HepG2 (cell line): ENCODE measurements around the gene SLC35E4. TPM values are rescaled to one million over a fixed set of nuclear protein-coding genes. Genes with fewer than 3 reads are reported as not detected.

Experiments
- ATAC-seq: fragments of 200-7000 bp; cut with Tn5 transposase; 3 replicates; pipeline ENCODE4 v1.9.1; 2020; ENCODE audit warnings: mild to moderate bottlenecking, moderate library complexity
- BruUV-seq: library from RNA; stranded (reverse); fragments of 400-500 nt; replicated peaks from 2 replicates; lab custom pipeline; 2021; lab: Mats Ljungman, UMichigan
- CTCF ChIA-PET: fragments of 300-600 bp; formaldehyde crosslinking; extraction: SDS; loops from one replicate; lab custom pipeline; 2021; ENCODE audit warnings: low total read pairs, inconsistent platforms, low intra/inter-chr PET ratio; lab: Yijun Ruan, JAX
- POLR2A ChIA-PET: fragments of 350-600 bp; sonication (Branson Sonifier 250); formaldehyde crosslinking; loops from one replicate; lab custom pipeline; 2020; ENCODE audit warnings: antibody characterized with exemption, inconsistent platforms; lab: Yijun Ruan, JAX
- DNase-seq: peaks from one replicate; pipeline ENCODE4 v3.0.0-alpha.2; 2015; ENCODE audit warnings: low spot score
- FAIRE-seq: peaks from 3 replicates; lab custom pipeline; 2011; peaks lifted over from hg19 to GRCh38; lab: Jason Lieb, UNC
- H2AFZ ChIP-seq: one replicate; pipeline ENCODE4 v1.6.1; 2011; ENCODE audit warnings: low read length, inconsistent platforms
- H3K27ac ChIP-seq: fragments of 300-600 bp; 3 replicates; pipeline ENCODE4 v1.8.0; 2011; ENCODE audit warnings: mixed run types, mild to moderate bottlenecking, mixed read lengths, low read length, inconsistent platforms; ENCODE audit not compliant: insufficient read depth; ENCODE audit errors: extremely low read length
- H3K27me3 ChIP-seq, 2 experiments: fragments of 200-600 bp in 1 of 2; 2 replicates in 1 of 2; 3 replicates in 1 of 2; pipeline versions ENCODE4 v1.6.0 to v1.8.0; 2011; ENCODE audit warnings: low read length in 2 of 2, mild to moderate bottlenecking in 2 of 2, moderate library complexity in 2 of 2, inconsistent platforms in 1 of 2; ENCODE audit not compliant: insufficient read depth in 2 of 2, control insufficient read depth in 1 of 2
- H3K36me3 ChIP-seq, 2 experiments: fragments of 200-600 bp in 1 of 2; replicated peaks in 1 of 2; 2 replicates in 1 of 2; 3 replicates in 1 of 2; pipeline versions ENCODE4 v1.5.1 to v1.8.0; 2011; ENCODE audit warnings: low read length in 2 of 2, inconsistent platforms in 1 of 2; ENCODE audit not compliant: insufficient read depth in 2 of 2, control insufficient read depth in 1 of 2
- H3K4me1 ChIP-seq: 2 replicates; pipeline ENCODE4 v1.5.1; 2012; ENCODE audit warnings: low read length, inconsistent platforms; ENCODE audit not compliant: insufficient read depth
- H3K4me2 ChIP-seq: 2 replicates; pipeline ENCODE4 v1.6.0; 2011; ENCODE audit warnings: low read depth, low read length, inconsistent platforms
- H3K4me3 ChIP-seq, 3 experiments: fragments of 200-600 bp in 1 of 3; sonication (generic), shearing (Covaris generic) in 1 of 3; replicated peaks in 1 of 3; 2 replicates each; pipeline ENCODE4 v1.5.1; 2011 to 2016; ENCODE audit warnings: low read length in 3 of 3, inconsistent platforms in 2 of 3, low read depth in 2 of 3, mild to moderate bottlenecking in 2 of 3, control low read depth in 1 of 3, mixed read lengths in 1 of 3; ENCODE audit not compliant: insufficient read depth in 1 of 3
- H3K79me2 ChIP-seq: one replicate; pipeline ENCODE4 v1.6.1; 2011; ENCODE audit warnings: low read length, inconsistent platforms; ENCODE audit not compliant: insufficient read depth
- H3K9ac ChIP-seq: 2 replicates; pipeline ENCODE4 v1.6.0; 2011; ENCODE audit warnings: mild to moderate bottlenecking, low read depth, low read length, inconsistent platforms; ENCODE audit not compliant: insufficient read depth
- H3K9me3 ChIP-seq: 2 replicates; pipeline ENCODE4 v1.5.1; 2012; ENCODE audit warnings: mild to moderate bottlenecking, low read length
- H4K20me1 ChIP-seq: 2 replicates; pipeline ENCODE4 v1.6.0; 2011; ENCODE audit warnings: inconsistent platforms, mild to moderate bottlenecking, low read length, moderate library complexity; ENCODE audit not compliant: insufficient read depth
- DNMT1 ChIP-seq: sonication (generic); formaldehyde crosslinking; IDR thresholded peaks from 2 replicates; pipeline ENCODE4 v1.5.1; 2020; ENCODE audit warnings: mild to moderate bottlenecking, missing genetic modification reagents
- GABPA ChIP-seq, 2 experiments: IDR thresholded peaks; 2 replicates each; pipeline ENCODE4 v1.6.1; 2011 to 2016; ENCODE audit warnings: low read depth in 2 of 2, low read length in 1 of 2, missing biosample characterization in 1 of 2, missing genetic modification characterization in 1 of 2
- PRMT3 ChIP-seq: sonication (generic); formaldehyde crosslinking; IDR thresholded peaks from 2 replicates; pipeline ENCODE4 v1.8.1; 2022; ENCODE audit warnings: low read depth, mild to moderate bottlenecking, moderate library complexity, missing genetic modification reagents, borderline replicate concordance
- SIN3A ChIP-seq: IDR thresholded peaks from 2 replicates; pipeline ENCODE4 v1.6.1; 2011; ENCODE audit warnings: low read depth, mild to moderate bottlenecking, control low read depth, low read length, borderline replicate concordance
- ZBTB3 ChIP-seq: sonication (generic); formaldehyde crosslinking; IDR thresholded peaks from 2 replicates; pipeline ENCODE4 v1.4.0; 2020; ENCODE audit warnings: low read depth, mild to moderate bottlenecking, moderate library complexity, missing genetic modification reagents, borderline replicate concordance
- ZNF225 ChIP-seq: sonication (generic); formaldehyde crosslinking; IDR thresholded peaks from 2 replicates; pipeline ENCODE4 v1.4.0; 2020; ENCODE audit warnings: mild to moderate bottlenecking, missing genetic modification reagents
- WGBS: methylation state at CpG from one replicate; pipeline ENCODE4 v1.1.6; 2017; ENCODE audit warnings: low lambda C conversion rate; 5-methylcytosine and 5-hydroxymethylcytosine counted together
- in situ Hi-C: cut with HindIII; loops from 2 replicates; pipeline ENCODE4 v1.10.0; 2017; ENCODE audit warnings: low pct_unique_long_range_greater_than_20kb; ENCODE audit not compliant: extremely low pct_ligation_motif_present
- intact Hi-C: fragments of 100-400 bp; cut with micrococcal nuclease; formaldehyde crosslinking; loops from one replicate; pipeline ENCODE4 v1.10.0; 2022; ENCODE audit not compliant: unreplicated experiment
- polyA plus RNA-seq, 8 experiments: library from polyadenylated mRNA; depleted of rRNA in 3 of 8; stranded (reverse) in 7 of 8; unstranded in 1 of 8; fragments of >200 nt; fragmentation: Illumina TruSeq in 4 of 8; extraction: Trizol in 4 of 8; gene quantifications; 2 replicates each; pipeline versions ENCODE4 v1.2.1 to v1.2.3, GENCODE V29; 2011 to 2016; ENCODE audit warnings: low read depth in 4 of 8, missing spikeins in 1 of 8, mixed read lengths in 1 of 8; ENCODE audit not compliant: insufficient read depth in 1 of 8
- total RNA-seq, 5 experiments: library from RNA; depleted of rRNA; stranded (reverse); fragments of >200 nt; fragmentation: Illumina TruSeq; extraction: Trizol; gene quantifications; 2 replicates each; pipeline ENCODE4 v1.2.3, GENCODE V29; 2016; ENCODE audit warnings: low read depth in 1 of 5
- TF ChIP-seq, protein P1 (sequence below): IDR thresholded peaks from 2 replicates; pipeline ENCODE4 v1.6.1; 2016; ENCODE audit warnings: missing compliant biosample characterization, missing genetic modification reagents, borderline replicate concordance
- TF ChIP-seq, protein P2 (sequence below): sonication (generic); formaldehyde crosslinking; IDR thresholded peaks from 2 replicates; pipeline ENCODE4 v1.4.0; 2020; ENCODE audit warnings: mild to moderate bottlenecking, missing genetic modification reagents
- TF ChIP-seq, protein P3 (sequence below): sonication (generic); formaldehyde crosslinking; IDR thresholded peaks from 2 replicates; pipeline ENCODE4 v1.4.0; 2020; ENCODE audit warnings: missing genetic modification reagents
- TF ChIP-seq, protein P4 (sequence below), 2 experiments: sonication (generic) in 1 of 2; formaldehyde crosslinking in 1 of 2; IDR thresholded peaks; 2 replicates each; pipeline versions ENCODE4 v1.6.1 to v1.9.0; 2014 to 2022; ENCODE audit warnings: antibody characterized with exemption in 1 of 2, borderline replicate concordance in 1 of 2, inconsistent platforms in 1 of 2, low read depth in 1 of 2, missing genetic modification reagents in 1 of 2
- TF ChIP-seq, protein P5 (sequence below): sonication (generic); formaldehyde crosslinking; IDR thresholded peaks from 2 replicates; pipeline ENCODE4 v1.5.0; 2020; ENCODE audit warnings: missing genetic modification reagents, mild to moderate bottlenecking, borderline replicate concordance

Gene SLC35E4
- total and polyA plus RNA-seq, 2 of the 13 experiments (the other 11 are each of a cell fraction or from before 2014, with no cell fraction given), result 0.07 to 0.15 TPM

DNA sequence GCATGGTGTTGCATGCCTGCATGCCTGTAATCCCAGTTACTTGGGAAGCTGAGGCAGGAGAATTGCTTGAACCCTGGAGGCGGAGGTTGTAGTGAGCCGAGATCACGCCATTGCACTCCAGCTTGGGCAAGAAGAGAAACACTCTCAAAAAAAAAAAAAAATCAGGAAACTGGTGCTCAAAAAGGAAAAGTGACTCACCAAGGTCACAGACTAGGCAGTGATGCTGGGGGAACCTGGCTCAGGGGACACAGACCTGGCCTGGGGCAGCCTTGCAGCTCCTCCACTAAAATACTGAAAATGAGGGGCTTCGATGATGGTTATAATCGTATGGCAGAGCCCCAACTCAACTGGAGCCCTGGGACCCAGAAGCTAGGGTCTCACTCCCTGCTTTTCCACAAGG lies 8.1 kb upstream of the SLC35E4 start (continued):
- TF ChIP-seq PRMT3, result no peak
- TF ChIP-seq, protein P1, sequence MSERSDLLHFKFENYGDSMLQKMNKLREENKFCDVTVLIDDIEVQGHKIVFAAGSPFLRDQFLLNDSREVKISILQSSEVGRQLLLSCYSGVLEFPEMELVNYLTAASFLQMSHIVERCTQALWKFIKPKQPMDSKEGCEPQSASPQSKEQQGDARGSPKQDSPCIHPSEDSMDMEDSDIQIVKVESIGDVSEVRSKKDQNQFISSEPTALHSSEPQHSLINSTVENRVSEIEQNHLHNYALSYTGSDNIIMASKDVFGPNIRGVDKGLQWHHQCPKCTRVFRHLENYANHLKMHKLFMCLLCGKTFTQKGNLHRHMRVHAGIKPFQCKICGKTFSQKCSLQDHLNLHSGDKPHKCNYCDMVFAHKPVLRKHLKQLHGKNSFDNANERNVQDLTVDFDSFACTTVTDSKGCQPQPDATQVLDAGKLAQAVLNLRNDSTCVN (CRISPR knock-in tag), result no peak
- no peak for TF ChIP-seq ZBTB3 (CRISPR knock-in tag)
- TF ChIP-seq SIN3A, result no peak

DNA sequence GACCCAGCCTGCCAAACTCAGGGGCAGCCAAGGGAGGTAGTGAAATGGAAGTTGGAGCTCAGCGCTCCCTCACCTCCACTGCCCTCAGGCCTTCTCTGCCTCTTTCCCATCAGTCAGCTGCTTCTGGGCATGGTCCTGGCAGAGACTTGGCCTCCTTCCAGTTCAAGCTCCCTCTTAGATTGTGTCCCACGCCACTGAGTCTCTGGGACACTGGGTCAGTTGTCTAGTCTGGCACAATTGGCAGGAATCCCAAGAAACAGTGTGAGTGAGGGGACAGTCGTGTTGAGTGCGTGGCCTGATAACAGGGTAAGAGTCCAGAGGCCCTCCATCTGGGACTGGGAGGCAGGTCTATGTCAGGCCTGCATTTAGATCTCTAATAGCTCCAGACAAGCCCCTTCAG lies 7.1 kb upstream of the SLC35E4 start:
- POLR2A ChIA-PET, result no interaction called here
- FAIRE-seq, result no peak
- H3K9me3 ChIP-seq, result no peaks in the 10 kb centered on the region
- TF ChIP-seq, protein P2, sequence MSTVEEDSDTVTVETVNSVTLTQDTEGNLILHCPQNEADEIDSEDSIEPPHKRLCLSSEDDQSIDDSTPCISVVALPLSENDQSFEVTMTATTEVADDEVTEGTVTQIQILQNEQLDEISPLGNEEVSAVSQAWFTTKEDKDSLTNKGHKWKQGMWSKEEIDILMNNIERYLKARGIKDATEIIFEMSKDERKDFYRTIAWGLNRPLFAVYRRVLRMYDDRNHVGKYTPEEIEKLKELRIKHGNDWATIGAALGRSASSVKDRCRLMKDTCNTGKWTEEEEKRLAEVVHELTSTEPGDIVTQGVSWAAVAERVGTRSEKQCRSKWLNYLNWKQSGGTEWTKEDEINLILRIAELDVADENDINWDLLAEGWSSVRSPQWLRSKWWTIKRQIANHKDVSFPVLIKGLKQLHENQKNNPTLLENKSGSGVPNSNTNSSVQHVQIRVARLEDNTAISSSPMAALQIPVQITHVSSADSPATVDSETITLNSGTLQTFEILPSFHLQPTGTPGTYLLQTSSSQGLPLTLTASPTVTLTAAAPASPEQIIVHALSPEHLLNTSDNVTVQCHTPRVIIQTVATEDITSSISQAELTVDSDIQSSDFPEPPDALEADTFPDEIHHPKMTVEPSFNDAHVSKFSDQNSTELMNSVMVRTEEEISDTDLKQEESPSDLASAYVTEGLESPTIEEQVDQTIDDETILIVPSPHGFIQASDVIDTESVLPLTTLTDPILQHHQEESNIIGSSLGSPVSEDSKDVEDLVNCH (CRISPR knock-in tag), result no peak
- TF ChIP-seq, protein P3, sequence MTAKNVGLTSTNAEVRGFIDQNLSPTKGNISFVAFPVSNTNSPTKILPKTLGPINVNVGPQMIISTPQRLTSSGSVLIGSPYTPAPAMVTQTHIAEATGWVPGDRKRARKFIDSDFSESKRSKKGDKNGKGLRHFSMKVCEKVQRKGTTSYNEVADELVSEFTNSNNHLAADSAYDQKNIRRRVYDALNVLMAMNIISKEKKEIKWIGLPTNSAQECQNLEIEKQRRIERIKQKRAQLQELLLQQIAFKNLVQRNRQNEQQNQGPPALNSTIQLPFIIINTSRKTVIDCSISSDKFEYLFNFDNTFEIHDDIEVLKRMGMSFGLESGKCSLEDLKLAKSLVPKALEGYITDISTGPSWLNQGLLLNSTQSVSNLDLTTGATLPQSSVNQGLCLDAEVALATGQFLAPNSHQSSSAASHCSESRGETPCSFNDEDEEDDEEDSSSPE (CRISPR knock-in tag), result no peak
- TF ChIP-seq DNMT1 (CRISPR knock-in tag) (no peak), ZNF225 (no peak), GABPA (IDR thresholded peaks at IDR 0.05; ENCODE audit: low read depth, low read length) (no peak), GABPA (CRISPR knock-in tag; IDR thresholded peaks at IDR 0.05; ENCODE audit: low read depth) (no peak)
- TF ChIP-seq, protein P4, sequence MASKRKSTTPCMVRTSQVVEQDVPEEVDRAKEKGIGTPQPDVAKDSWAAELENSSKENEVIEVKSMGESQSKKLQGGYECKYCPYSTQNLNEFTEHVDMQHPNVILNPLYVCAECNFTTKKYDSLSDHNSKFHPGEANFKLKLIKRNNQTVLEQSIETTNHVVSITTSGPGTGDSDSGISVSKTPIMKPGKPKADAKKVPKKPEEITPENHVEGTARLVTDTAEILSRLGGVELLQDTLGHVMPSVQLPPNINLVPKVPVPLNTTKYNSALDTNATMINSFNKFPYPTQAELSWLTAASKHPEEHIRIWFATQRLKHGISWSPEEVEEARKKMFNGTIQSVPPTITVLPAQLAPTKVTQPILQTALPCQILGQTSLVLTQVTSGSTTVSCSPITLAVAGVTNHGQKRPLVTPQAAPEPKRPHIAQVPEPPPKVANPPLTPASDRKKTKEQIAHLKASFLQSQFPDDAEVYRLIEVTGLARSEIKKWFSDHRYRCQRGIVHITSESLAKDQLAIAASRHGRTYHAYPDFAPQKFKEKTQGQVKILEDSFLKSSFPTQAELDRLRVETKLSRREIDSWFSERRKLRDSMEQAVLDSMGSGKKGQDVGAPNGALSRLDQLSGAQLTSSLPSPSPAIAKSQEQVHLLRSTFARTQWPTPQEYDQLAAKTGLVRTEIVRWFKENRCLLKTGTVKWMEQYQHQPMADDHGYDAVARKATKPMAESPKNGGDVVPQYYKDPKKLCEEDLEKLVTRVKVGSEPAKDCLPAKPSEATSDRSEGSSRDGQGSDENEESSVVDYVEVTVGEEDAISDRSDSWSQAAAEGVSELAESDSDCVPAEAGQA (IDR thresholded peaks at IDR 0.05; ENCODE audit: low read depth), result no peak
- TF ChIP-seq, protein P4 (CRISPR knock-in tag; IDR thresholded peaks at IDR 0.05; ENCODE audit: borderline replicate concordance), result no peak
- TF ChIP-seq, protein P5, sequence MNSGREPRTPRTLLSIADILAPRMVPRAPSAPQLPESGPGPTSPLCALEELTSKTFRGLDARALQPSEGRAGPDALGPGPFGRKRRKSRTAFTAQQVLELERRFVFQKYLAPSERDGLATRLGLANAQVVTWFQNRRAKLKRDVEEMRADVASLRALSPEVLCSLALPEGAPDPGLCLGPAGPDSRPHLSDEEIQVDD, result no peak

More for the DNA sequence above, 7.1 kb upstream of the SLC35E4 start:
- no peak overlapping the region for H3K4me3 ChIP-seq
- CTCF ChIA-PET, result no interaction called here
- H3K4me1 ChIP-seq, result no peaks in the 10 kb centered on the region
- no peaks in the 10 kb centered on the region for H4K20me1 ChIP-seq
- BruUV-seq, result no TSS peak
- intact Hi-C loops, result no loop called here
- H3K27ac ChIP-seq, result no peak overlapping the region
- H3K27me3 ChIP-seq, result no peaks in the 10 kb centered on the region
- H3K36me3 ChIP-seq, result no peaks in the 10 kb centered on the region
- no peaks in the 10 kb centered on the region for H3K79me2 ChIP-seq
- ATAC-seq (no peak), DNase-seq (no peak)
- 37% methylated on average over 2 of the region's 4 CpGs for WGBS
- H3K9ac ChIP-seq, result no peak overlapping the region
- in situ Hi-C loops, result no loop called here
- no peak overlapping the region for H3K4me2 ChIP-seq
- H2AFZ ChIP-seq, result no peak overlapping the region
